ENCODE data around the gene SF3B3.

The SF3B3 gene

DNA sequence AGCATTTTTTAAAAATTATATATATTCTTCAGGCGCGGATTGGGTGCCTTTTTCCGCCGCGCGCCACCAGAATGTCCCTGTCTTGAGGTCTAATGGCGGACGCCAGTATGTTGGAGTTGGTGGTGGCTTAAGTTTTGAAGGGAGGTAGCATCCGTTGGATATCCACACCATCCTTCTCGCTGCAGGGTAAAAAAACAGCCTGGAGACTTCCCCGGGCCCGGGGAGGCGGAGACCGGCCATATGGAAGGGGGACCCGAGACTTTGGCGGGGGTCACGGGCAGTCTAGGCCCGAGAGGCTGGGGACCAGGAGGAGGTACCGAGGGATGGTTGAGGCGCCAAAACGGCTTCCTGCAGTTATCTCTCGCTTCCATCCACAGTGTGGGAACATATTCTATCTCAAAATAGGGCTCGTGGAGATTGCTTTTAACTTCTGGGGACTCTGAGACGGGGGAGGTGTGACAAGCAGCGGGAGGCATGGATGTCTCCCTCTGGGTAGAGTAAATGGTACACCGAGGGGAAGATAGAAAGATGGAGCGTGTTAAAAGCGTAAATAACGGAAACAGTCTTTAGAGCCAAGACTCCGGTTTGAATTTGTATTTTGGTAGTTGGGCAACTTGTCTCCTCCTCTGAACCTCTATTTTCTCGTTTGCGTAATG is at the start of gene SF3B3:
Gene SF3B3, plus strand, starts transcription at position 74 of the 656 bp plus-strand sequence. CDS start 2,841 bp downstream, outside the sequence.
- peak; percentile 25 for DNase-seq (ENCODE audit: low read depth, low spot score)

DNA sequence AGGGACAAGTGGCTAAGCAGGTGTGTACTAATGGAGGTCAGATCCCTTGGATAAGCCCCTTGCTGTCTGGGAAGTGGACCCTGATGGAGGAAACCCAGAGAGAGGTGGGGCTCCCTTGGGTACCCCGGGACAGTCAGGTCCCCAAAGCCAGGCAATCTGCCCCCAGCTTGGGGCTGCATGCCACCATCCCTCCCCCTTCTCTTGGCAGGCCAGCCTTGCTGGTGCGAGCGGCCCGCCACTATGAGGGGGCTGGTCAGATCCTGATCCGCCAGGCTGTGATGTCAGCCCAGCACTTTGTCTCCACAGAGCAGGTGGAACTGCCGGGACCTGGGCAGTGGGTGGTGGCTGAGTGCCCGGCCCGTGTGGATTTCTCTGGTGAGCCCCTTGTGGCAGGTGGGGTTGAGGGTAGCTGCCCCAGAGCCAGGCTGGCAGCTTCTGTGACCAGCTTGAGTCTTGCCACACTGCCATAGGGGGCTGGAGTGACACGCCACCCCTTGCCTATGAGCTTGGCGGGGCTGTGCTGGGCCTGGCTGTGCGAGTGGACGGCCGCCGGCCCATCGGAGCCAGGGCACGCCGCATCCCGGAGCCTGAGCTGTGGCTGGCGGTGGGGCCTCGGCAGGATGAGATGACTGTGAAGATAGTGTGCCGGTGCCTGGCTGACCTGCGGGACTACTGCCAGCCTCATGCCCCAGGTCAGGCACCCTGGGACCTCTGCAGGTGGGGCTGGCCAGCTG is 49.1 kb upstream of the SF3B3 start:
- DNase-seq (ENCODE audit: low read depth, low spot score): no peak

DNA sequence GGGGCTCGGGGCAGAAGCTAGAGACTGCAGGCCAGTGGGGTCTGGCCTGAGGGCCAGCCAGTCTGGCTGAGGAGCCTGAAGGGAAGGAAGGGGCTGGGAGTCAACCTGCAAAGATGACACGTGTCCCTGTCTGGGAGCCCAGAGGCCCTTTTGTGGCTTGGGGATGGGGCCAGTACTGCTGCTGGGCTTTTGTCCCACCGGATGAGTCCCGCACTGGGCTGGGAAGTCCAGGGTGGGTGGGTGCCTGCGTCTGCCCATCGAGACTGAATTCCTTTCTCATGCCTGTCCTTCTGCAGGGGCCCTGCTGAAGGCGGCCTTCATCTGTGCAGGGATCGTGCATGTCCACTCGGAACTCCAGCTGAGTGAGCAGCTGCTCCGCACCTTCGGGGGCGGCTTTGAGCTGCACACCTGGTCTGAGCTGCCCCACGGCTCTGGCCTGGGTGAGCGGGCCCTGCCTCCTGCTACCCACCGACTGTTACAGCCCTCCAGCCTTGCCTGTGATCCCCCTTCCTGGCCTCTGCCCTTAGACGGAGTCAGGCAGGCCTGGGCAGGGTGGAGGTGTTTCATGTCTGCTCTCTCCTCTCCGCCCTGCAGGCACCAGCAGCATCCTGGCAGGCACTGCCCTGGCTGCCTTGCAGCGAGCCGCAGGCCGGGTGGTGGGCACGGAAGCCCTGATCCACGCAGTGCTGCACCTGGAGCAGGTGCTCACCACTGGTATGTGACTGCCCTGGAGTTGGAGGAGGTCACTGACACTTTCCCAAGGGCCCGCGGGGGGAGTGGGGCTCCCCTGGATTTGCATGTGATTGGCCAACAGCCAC is 48.4 kb upstream of the SF3B3 start:
- no peak for DNase-seq (ENCODE audit: low read depth, low spot score)

DNA sequence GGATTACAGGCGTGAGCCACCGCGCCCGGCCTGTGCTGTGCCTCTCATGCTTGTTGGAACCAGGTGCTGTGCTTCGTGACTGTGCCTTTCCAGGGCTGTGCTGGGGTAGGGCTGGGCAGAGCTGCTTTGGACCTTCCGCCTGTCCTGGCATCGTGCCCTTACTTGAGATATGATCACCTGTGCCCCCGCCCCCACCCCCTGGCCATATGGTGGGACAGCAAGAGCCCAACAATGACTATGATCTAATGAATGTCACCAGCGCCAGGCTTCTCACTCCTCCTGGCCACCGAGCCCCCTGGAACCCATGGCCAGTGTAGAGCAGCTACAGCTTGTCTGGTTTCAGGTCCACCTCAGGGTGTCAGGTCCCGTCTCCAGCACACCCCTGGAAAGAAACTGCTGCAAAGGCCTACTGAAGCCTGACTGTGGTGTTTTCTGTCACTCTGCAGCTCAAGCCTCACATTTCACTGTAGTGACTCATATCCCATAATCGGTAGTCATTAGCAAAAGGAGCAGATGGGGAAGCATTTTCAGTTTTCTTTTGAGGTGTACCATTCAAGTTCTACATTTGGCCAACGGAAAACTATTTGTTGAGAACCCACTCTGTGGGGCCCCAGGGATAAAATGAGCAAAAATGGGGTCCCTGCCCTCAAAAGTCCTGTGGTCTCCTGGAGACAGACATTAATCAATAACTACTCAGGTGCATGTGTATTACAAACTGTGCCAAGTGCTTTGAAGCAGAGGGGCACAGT is 47.2 kb upstream of the SF3B3 start:
- DNase-seq (ENCODE audit: low read depth, low spot score): no peak

DNA sequence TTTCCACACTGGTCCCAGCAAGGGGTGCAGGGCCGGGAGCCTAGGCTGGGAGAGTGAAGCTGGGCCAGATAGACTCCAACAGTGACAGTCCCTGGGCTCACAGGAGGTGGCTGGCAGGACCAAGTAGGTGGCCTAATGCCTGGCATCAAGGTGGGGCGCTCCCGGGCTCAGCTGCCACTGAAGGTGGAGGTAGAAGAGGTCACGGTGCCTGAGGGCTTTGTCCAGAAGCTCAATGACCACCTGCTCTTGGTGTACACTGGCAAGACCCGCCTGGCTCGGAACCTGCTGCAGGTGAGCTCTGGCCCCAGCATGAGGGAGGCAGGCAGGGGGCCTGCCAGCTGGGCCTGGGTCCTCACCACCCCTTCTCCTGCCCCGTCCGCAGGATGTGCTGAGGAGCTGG is 45.4 kb upstream of the SF3B3 start:
- DNase-seq (ENCODE audit: low read depth, low spot score): no peak

DNA sequence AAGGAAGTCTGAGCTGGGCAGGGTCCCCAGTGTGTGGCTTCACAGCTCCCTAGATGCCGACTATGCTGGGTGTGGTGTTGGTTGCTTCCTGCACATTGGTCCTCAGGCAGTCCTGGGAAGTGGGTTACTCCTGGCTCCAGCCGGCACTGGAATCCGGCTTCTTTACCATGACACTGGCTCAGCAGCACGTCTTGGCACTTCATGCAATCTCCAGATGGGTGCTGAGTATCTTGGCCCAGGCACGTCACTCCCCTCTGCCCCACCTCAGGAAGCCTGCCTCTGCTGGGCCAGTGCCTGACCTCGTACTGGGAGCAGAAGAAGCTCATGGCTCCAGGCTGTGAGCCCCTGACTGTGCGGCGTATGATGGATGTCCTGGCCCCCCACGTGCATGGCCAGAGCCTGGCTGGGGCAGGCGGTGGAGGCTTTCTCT is 44.7 kb upstream of the SF3B3 start:
- no peak for DNase-seq (ENCODE audit: low read depth, low spot score)

DNA sequence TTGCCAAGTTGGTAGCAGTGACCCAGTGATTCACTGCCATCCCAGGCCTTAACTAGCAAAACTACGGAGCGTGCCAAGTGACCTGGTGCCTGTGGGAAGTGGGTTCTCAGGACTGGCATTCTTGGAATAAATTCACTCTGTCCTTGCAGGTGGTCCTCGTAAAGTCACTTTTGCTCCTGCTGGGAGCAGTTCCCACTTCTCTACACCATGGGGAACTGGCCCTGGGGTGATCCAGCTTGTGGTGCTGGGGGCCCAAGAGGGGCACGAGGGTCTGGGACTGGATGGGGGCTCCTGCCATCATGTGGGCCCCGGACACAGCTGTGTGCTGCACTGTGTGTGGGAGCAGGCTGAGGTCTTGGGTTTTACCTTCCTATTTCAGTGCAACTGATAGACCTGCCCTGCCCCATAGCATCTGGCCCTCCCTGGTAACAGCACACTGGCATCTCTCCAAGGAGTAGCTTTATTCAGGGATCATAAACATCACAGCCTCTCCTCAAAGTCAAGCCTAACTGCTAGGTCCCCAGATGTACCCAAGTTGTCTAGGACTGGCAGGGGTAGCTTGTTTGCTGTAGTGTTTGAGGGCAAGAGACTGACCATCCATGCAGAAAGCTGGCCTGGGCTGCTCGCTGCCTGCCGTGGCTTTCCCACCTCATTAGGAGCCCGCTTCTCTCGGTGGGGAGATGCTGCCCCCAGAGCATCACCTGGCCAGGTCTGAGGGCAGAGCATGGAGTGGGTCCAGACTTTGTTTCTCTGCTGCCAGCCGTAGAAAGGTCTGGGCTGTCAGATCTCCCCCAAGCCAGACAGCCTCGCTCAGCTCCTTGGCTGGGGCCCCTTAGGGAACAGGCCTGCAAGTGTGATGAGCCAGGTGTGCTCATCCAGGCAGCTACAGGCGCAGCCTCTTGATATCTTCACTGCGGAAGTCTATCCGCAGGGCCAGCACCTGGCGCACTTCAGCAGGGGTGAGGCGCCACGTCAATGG is 43.2 kb upstream of the SF3B3 start:
- DNase-seq (ENCODE audit: low read depth, low spot score): no peak

DNA sequence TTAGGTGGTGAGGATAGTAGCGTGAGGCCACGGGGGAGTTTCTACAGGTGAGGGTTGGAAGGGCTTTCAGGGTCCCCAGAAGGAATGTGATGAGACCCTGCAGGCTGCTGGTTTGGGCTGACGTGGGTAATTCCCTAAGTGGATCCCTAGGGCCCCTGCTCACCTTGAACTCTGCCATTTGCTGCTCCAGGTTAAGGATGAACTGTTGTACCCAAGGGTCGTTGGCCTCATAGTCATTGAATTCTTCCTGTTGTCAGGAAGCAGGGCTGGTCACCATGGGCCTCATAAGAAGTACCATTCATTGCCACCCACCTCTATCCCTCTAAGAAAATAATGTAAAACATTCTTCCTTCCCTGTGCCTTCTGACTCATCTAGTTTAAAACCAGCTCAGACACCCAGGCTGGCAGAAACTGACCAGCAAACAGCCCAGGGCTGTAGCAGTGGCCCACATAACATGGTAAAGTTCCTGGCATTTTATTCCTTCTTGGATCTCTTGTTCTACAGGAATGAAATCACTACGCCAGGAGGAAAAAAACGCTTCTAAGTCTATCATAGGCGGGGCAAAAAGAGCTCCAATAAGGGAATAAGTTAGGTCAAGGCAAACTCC is 41.6 kb upstream of the SF3B3 start:
- DNase-seq (ENCODE audit: low read depth, low spot score): no peak

DNA sequence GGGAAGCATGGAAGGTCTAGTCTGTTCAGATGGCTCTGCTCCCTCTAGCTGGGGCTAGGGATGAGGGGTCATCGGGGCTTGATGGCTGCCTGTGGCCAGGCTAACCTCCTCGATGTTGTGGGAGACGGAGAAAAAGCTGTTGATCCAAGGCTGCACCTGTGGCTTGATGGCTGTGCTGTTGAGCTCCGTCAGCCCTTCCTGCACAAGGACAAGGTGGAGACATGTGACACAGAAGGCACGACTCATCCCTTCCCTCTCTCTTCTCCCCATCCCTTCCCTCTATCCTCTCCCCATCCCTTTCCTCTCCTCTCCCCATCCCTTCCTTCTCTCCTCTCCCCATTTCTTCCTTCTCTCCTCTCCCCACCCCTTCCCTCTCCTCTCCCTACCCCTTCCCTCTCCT is 41.0 kb upstream of the SF3B3 start:
- DNase-seq (ENCODE audit: low read depth, low spot score): no peak

DNA sequence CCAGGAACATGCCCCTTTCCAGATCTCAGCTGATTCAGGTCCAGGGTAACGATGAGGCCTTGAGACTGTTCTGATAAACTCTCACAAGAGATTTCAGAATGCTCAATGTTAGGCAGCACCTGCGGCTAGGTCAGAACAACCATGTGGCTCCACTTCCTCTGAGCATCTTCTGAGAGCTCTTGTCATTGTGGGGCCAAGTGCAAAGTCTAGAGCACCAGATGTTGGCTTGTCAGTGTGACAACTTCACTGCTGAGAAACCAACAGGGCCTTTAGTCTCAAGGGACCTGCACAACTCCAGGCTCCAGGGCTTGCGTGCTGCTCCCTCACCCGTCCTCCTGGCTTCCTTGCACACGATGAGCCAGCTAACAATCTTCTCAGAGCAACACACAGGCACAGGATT is 40.2 kb upstream of the SF3B3 start:
- DNase-seq (ENCODE audit: low read depth, low spot score): no peak

DNA sequence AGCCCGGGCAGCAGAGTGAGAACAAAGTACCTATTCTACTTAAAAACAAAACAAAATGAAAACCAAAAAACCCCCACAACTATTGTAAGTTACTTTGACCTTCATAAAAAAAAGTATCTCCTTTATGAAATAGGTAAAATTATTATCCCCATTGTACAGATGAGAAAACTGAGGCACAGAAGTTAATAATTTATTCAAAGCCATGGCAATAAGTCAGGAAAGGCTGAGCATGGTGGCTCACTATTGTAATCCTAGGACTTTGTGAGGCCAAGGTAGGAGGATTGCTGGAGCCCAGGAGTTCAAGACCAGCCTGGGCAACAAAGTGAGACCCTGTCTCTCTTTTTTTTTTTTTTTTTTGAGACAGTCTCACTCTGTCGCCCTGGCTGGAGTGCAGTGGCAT is 38.7 kb upstream of the SF3B3 start:
- DNase-seq (ENCODE audit: low read depth, low spot score): no peak

DNA sequence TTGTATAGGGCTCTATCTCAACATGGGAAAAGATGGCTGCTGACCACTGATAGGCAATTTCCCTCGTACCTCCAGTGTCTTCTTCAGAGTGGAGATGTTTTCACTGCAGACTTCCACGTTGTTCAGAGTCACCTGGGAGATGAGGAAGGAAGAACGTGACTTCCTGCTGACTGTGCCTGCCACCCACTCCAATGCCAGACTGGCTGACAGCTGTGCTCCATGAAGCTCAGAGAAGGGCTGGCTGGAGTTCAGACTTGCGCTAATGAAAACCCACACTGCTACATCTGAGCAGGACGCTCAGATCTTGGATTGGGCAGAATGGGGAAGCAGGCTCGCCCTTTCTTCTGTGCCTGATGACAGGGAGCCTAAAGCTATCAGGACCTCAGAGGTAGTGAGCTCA is 33.4 kb upstream of the SF3B3 start:
- DNase-seq (ENCODE audit: low read depth, low spot score): no peak

DNA sequence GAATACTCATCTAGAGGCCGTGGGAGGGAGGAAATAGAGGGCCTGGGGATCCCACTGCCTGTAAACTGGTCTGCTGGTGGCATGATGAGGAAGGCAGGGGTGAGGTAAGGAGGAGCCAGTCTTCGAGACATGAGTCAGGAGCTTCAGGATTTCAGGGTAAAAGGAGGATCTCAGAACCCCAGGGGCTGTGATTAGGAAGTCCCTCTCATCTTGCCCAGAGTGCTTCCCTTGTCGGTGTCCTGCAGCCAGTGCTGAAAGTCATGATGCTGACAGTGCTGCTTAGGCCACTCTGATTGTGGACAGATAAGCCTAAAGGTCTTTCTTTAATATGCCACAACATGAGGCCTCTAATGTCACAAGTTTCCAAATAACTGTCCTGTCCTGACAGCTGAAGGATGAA is 29.8 kb upstream of the SF3B3 start:
- no peak for DNase-seq (ENCODE audit: low read depth, low spot score)

DNA sequence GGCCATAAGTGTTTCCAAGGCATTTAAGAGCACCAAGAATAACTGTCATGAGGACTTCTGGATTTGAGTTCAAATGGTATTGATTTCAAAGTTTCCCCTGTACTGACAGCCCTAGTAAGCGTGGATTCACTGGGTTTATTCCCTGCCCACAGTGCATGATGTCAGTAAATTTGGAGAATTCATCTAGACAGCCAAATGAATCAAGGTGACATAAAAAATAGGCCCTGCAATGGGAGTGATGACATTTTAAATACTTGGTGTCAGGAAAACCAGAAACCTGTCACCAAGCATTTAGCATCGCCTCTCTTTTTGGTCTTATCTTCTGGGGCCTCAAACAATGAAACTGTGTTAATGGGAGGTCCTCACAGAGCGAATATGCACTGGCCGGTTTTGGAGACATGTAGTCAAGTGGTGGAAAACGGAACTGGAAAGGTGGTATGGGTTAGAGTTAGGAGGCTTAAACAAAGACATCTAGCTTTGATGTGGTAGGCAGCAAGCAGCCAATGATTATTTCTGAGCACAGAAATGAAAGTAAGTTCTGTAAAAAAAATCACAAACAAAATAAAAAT is 29.3 kb upstream of the SF3B3 start:
- no peak for DNase-seq (ENCODE audit: low read depth, low spot score)

DNA sequence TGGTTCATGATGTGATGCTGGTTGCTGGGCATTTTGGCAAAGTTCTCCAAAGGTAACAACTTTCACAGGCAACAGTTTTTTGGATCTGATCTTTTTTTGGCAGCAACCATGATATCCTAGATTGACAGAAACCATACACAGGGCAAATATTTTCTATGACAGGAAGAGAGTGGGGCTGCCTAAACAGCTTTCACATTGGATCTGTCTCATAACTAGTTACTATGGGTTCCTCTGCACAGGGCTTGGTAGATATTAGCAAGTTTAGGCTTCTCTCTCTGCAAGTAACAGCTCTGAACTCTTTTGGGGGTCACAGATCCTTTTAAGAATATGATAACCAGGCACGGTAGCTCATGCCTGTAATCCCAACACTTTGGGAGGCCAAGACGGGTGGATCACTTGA is 28.8 kb upstream of the SF3B3 start:
- DNase-seq (ENCODE audit: low read depth, low spot score): no peak

DNA sequence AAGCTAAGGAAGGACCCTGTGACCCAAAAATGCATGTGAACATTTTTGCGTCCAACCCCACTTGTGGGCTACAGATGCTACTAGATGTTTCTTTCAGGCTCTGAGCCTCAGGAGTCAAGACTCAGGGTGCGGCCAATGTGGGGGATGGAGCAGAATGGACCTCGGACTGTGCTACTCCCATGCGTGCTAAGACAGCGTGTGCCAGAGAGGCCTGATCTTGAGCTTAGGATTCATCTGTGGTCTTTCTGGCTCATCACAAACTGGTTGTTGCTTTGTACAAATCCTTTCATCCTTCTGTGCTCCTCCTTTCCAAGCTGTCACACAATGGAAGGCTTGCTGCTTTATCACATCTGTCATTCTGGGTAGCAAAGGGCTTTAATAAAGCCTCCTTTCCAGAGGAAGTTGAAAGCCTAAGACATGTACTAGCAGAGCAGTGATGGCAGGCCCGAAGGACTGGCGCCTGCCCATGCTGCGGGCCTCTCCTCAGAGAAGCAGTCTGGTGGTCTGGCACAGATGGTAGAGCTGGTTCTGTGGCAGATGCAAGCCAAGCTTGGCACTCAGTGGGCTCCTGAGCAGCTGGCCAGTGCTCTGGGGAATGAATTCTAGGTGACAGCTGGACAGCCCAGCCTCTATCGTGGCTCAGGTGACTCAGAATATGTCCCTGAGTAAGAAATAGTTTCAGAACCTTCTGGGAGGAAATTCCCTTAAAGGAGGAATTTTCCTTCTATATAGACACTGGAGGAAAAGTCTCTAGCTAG is 28.0 kb upstream of the SF3B3 start:
- DNase-seq (ENCODE audit: low read depth, low spot score): no peak

DNA sequence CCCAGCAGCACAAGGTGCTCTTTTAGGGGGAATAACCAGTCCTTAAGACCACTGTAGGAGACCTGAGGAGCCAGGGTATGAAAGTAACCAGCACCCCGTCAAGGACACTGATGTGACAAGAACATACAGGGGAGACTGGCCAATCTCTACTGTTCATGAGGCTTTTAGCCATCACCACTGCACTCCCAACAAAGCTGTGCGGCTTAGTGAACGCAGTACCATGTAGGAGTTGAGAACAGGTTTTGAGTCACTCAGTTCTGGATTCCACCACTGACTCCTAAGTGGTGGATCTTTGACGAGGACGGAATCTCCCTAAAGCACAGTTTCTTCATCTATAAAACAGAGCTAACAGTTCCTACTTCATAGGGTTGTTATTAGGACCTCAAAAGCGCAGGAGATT is 27.1 kb upstream of the SF3B3 start:
- no peak for DNase-seq (ENCODE audit: low read depth, low spot score)

DNA sequence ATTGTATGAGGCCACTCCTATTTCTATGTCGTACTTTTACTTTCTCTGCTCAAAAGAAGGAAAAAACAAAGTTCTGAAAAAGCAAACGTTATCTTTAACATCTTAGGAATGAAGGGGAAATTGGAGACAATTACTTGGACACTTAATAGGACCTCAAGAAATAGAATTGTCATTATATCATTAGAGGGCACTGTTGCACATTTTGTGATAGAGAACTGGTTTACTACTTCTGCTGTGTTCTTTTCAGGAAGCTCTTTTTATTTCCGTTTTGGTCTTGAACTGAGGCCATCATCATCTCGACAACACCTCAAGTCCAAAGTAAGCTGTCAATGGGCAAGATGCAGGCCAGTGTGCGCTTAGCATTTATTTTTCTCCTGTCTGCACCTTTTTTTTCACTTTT is 14.9 kb upstream of the SF3B3 start:
- no peak for DNase-seq (ENCODE audit: low read depth, low spot score)

DNA sequence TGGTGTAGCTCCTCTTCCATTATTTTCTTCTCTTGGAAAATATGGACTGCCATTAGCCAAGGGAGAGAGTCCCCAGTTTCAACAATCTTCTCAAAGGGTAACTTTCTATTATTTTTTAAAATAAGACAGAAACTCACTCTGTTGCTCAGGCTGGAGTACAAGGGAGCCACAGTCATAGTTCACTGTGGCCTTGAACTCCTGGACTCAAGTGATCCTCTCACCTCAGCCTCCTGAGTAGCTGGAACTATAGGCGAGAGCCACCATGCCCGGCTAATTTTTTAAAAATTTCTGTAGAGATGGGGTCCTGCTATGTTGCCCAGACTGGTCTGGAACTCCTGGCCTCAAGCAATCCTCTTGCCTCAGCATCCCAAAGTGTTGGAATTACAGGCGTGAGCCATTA is 13.4 kb upstream of the SF3B3 start:
- DNase-seq (ENCODE audit: low read depth, low spot score): no peak

Measured in activated naive CD8-positive, alpha-beta T cell treated with anti-CD3 and anti-CD28 coated beads, Interleukin-2, amount 50 U/mL, for 16 hours (primary cell).